ENCODE results near the gene MEGF11. TPM values are rescaled to one million over a fixed set of nuclear protein-coding genes. Genes with fewer than 3 reads are reported as not detected.

Gene MEGF11
- total RNA-seq, 3 donors from 2014 or later (not counting 1 experiment from before 2014, with no cell fraction given), result not detected

DNA sequence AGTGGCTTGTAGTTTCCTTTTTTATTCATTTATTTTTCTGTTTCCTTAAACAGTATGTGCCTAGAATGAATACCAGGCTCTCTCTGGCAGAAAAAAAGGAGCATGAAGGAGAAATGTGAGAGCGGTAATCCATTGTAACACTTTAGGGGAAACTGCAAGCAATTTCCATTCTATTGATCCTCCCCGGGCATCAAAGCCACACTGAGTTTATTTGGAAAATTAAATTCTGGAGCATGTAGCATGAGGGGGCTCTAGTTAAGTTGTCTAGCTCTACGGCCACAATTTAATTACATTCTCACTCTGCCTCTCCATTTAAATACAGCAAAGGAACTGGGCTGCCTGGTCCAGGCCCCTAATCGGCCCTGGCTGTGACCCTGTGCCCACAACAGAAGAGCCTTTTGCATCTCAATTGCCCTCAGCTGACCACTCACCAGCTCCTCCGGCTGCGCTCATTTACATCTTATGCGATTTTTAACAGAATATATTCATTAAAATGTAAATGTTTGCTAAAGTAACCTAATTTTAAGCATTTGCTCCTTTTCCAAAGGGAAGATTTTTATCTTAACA, 72.9 kb downstream of the MEGF11 start:
- no peaks in the 10 kb centered on the region for H3K27me3 ChIP-seq (ENCODE audit: control insufficient read depth, insufficient read depth, low read length)
- H3K9me3 Mint-ChIP-seq, result no peaks in the 10 kb centered on the region
- 90% methylated on average over 4 of the region's 7 CpGs for WGBS (ENCODE audit: insufficient coverage)
- no peak for ATAC-seq
- peaks cover 0 to 9% of the 10 kb centered on the region in 2 donors for H3K4me1 Mint-ChIP-seq
- TF ChIP-seq, protein P1, sequence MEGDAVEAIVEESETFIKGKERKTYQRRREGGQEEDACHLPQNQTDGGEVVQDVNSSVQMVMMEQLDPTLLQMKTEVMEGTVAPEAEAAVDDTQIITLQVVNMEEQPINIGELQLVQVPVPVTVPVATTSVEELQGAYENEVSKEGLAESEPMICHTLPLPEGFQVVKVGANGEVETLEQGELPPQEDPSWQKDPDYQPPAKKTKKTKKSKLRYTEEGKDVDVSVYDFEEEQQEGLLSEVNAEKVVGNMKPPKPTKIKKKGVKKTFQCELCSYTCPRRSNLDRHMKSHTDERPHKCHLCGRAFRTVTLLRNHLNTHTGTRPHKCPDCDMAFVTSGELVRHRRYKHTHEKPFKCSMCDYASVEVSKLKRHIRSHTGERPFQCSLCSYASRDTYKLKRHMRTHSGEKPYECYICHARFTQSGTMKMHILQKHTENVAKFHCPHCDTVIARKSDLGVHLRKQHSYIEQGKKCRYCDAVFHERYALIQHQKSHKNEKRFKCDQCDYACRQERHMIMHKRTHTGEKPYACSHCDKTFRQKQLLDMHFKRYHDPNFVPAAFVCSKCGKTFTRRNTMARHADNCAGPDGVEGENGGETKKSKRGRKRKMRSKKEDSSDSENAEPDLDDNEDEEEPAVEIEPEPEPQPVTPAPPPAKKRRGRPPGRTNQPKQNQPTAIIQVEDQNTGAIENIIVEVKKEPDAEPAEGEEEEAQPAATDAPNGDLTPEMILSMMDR (IDR thresholded peaks at IDR 0.05), result no peak
- H3K9me3 ChIP-seq (ENCODE audit: control insufficient read depth, insufficient read depth, low read length), result no peaks in the 10 kb centered on the region
- no peaks in the 10 kb centered on the region for H3K36me3 ChIP-seq (ENCODE audit: control insufficient read depth, insufficient read depth, low read length)
- H3K4me3 ChIP-seq (ENCODE audit: low read length), result no peak overlapping the region
- no peak overlapping the region for H3K4me3 Mint-ChIP-seq
- DNase-seq, result no peak
- no peaks in the 10 kb centered on the region for H3K4me1 ChIP-seq (ENCODE audit: control insufficient read depth, insufficient read depth, low read length)
- H3K27ac ChIP-seq (ENCODE audit: low read length), result no peak overlapping the region
- H3K27ac Mint-ChIP-seq, result no peak overlapping the region
- no peaks in the 10 kb centered on the region for H3K36me3 Mint-ChIP-seq
- intact Hi-C loops (cut with micrococcal nuclease), result no loop called here
- peaks cover 34 to 52% of the 10 kb centered on the region in 2 donors for H3K27me3 Mint-ChIP-seq (ENCODE audit: low read depth in 2 of 2)

DNA sequence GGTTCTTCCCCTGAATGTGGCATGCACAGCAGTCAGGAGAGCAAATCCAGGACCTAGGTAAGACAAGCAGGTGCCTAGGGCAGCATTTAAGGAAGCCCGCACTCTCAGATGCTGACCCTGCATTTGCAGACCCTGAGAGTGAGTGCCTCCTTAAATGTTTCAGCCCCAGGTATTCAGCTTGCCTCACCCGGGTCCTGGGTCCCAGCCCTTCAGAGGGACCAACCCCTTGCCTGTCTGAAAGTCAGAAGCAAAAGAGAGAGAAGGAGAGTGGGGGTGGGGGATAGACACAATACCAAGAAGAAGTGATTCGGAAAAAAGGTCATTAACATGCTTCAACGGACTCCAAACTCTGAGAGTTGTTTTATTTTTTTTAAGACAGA, 75.0 kb downstream of the MEGF11 start:
- TF ChIP-seq, protein P1 (IDR thresholded peaks at IDR 0.05), result no peak
- ATAC-seq, result no peak
- no peak overlapping the region for H3K4me3 ChIP-seq (ENCODE audit: low read length)
- DNase-seq, result no peak
- no peaks in the 10 kb centered on the region for H3K4me1 Mint-ChIP-seq
- no peaks in the 10 kb centered on the region for H3K27me3 ChIP-seq (ENCODE audit: control insufficient read depth, insufficient read depth, low read length)
- H3K9me3 ChIP-seq (ENCODE audit: control insufficient read depth, insufficient read depth, low read length), result no peaks in the 10 kb centered on the region
- intact Hi-C loops (cut with micrococcal nuclease), result no loop called here
- no peak overlapping the region for H3K27ac ChIP-seq (ENCODE audit: low read length)
- 29% methylated on average over 4 of the region's 4 CpGs for WGBS (ENCODE audit: insufficient coverage)
- no peaks in the 10 kb centered on the region for H3K36me3 ChIP-seq (ENCODE audit: control insufficient read depth, insufficient read depth, low read length)
- no peak overlapping the region for H3K27ac Mint-ChIP-seq
- no peaks in the 10 kb centered on the region for H3K4me1 ChIP-seq (ENCODE audit: control insufficient read depth, insufficient read depth, low read length)
- H3K36me3 Mint-ChIP-seq, result no peaks in the 10 kb centered on the region
- no peak overlapping the region for H3K4me3 Mint-ChIP-seq
- no peaks in the 10 kb centered on the region for H3K9me3 Mint-ChIP-seq
- H3K27me3 Mint-ChIP-seq (ENCODE audit: low read depth in 2 of 2), result peaks cover 34 to 52% of the 10 kb centered on the region in 2 donors

DNA sequence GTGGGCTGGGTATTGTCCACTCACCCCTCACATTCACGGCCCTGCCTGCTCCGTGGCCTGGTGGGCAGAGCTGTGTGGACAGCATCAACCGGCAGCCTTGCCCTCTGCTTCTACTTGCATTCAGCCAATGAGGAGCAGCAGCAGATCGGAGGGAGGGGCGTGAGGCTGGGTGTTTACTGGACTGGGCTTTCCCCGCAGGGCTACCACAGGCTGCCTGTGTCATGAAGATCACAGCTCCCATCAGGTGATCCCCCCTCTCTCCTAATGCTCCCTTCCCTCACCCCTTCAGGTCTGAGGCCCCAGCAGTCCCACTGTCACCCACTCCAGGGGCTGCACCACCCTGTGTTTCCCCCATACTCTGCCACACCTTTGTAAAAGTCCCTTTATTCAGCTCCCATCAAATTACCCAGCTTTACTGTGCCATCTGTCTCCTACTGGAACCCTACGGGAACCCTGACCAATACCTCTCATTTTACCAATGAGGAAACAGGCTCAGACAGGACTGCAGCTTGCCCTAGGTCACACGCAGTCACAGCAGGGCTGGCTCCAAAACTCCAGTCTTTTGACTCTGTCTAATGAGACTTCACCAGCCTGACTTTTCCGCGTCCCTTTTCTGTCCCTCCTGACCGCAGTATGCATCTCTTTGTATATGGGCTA, 81.1 kb downstream of the MEGF11 start:
- Mint-ChIP-seq H3K4me3 (no peak overlapping the region), H3K4me1 (no peaks in the 10 kb centered on the region), H3K27me3 (ENCODE audit: low read depth in 2 of 2) (peaks cover 24 to 34% of the 10 kb centered on the region in 2 donors), H3K36me3 (no peaks in the 10 kb centered on the region), H3K9me3 (no peaks in the 10 kb centered on the region), H3K27ac (no peak overlapping the region)
- no peak for DNase-seq
- Histone ChIP-seq H3K4me1 (ENCODE audit: control insufficient read depth, insufficient read depth, low read length) (no peaks in the 10 kb centered on the region), H3K9me3 (ENCODE audit: control insufficient read depth, insufficient read depth, low read length) (no peaks in the 10 kb centered on the region), H3K27ac (ENCODE audit: low read length) (no peak overlapping the region), H3K4me3 (ENCODE audit: low read length) (no peak overlapping the region), H3K36me3 (ENCODE audit: control insufficient read depth, insufficient read depth, low read length) (no peaks in the 10 kb centered on the region), H3K27me3 (ENCODE audit: control insufficient read depth, insufficient read depth, low read length) (no peaks in the 10 kb centered on the region)
- TF ChIP-seq, protein P1 (IDR thresholded peaks at IDR 0.05), result no peak
- WGBS (ENCODE audit: insufficient coverage), result 80% methylated on average over 11 of the region's 11 CpGs
- intact Hi-C loops (cut with micrococcal nuclease), result no loop called here
- no peak for ATAC-seq

DNA sequence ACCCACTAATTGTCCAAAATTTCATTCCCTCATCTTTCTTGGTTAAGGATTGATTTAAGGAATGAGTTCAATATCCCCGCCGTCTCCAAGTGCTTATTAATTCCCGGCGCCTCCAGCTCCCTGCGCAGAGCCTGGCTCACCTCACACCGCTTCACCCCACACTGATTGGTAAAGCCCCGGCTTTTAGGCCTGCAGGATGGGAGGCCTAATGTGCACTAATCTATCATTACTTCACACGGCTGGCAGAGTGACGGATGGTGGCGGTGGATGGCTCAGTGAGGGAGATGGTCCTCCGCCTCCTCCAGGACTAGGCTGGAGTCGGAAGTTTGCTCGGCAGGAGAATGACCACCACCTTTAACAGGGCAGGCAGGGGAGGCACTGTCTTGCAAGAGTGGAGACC, 81.7 kb downstream of the MEGF11 start:
- no peaks in the 10 kb centered on the region for H3K4me1 Mint-ChIP-seq
- H3K4me1 ChIP-seq (ENCODE audit: control insufficient read depth, insufficient read depth, low read length), result no peaks in the 10 kb centered on the region
- intact Hi-C loops (cut with micrococcal nuclease), result no loop called here
- DNase-seq (no peak), ATAC-seq (no peak)
- no peaks in the 10 kb centered on the region for H3K27me3 ChIP-seq (ENCODE audit: control insufficient read depth, insufficient read depth, low read length)
- no peak overlapping the region for H3K27ac Mint-ChIP-seq
- H3K27ac ChIP-seq (ENCODE audit: low read length), result no peak overlapping the region
- no peaks in the 10 kb centered on the region for H3K9me3 Mint-ChIP-seq
- peaks cover 22 to 34% of the 10 kb centered on the region in 2 donors for H3K27me3 Mint-ChIP-seq (ENCODE audit: low read depth in 2 of 2)
- H3K36me3 Mint-ChIP-seq, result no peaks in the 10 kb centered on the region
- H3K4me3 ChIP-seq (ENCODE audit: low read length), result no peak overlapping the region
- H3K4me3 Mint-ChIP-seq, result no peak overlapping the region
- TF ChIP-seq, protein P1 (IDR thresholded peaks at IDR 0.05), result no peak
- no peaks in the 10 kb centered on the region for H3K36me3 ChIP-seq (ENCODE audit: control insufficient read depth, insufficient read depth, low read length)
- WGBS (ENCODE audit: insufficient coverage), result 84% methylated on average over 13 of the region's 13 CpGs
- H3K9me3 ChIP-seq (ENCODE audit: control insufficient read depth, insufficient read depth, low read length), result no peaks in the 10 kb centered on the region
